ENCODE measurements around the gene GRID1.

DNA sequence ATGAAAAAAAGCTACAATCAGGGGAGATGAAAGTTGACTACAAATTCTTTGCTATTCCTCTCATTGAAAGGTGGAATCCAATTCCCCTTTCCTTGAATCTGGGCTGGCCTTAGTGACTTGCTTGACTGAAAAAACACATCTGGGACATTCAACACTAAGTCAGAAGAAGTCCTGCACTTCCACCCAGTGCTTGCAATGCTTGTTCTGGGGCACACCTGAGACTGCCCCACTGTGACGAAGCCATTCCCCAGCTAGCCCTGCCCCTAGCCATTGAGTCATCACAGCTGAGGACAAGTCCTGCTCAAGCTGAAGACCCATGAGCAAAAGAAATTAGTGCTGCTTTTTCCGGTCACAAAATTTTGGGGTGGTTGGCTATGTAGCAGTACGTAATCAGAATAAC, 19.2 kb upstream of the GRID1 start:
- TF ChIP-seq, protein P1, sequence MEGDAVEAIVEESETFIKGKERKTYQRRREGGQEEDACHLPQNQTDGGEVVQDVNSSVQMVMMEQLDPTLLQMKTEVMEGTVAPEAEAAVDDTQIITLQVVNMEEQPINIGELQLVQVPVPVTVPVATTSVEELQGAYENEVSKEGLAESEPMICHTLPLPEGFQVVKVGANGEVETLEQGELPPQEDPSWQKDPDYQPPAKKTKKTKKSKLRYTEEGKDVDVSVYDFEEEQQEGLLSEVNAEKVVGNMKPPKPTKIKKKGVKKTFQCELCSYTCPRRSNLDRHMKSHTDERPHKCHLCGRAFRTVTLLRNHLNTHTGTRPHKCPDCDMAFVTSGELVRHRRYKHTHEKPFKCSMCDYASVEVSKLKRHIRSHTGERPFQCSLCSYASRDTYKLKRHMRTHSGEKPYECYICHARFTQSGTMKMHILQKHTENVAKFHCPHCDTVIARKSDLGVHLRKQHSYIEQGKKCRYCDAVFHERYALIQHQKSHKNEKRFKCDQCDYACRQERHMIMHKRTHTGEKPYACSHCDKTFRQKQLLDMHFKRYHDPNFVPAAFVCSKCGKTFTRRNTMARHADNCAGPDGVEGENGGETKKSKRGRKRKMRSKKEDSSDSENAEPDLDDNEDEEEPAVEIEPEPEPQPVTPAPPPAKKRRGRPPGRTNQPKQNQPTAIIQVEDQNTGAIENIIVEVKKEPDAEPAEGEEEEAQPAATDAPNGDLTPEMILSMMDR (IDR thresholded peaks at IDR 0.05): no peak
- TF ChIP-seq ZFX (IDR thresholded peaks at IDR 0.05; ENCODE audit: borderline replicate concordance): no peak

Measured in 22Rv1 (cell line).